Gastroesophageal sphincter (tissue), 3 donors: ENCODE measurements around the gene COX19.

Source experiments
- CTCF ChIP-seq, 4 experiments: fragments of 200-600 bp in 2 of 4; fragments of 450-650 bp in 2 of 4; sonication (generic) in 1 of 4; IDR thresholded peaks; one replicate each; pipeline ENCODE4 v1.5.1; 2017 to 2019; ENCODE audit warnings: antibody characterized with exemption in 4 of 4, mild to moderate bottlenecking in 2 of 4, moderate library complexity in 2 of 4
- EP300 ChIP-seq: sonication (generic); formaldehyde crosslinking; IDR thresholded peaks from one replicate; pipeline ENCODE4 v1.6.1; 2017; ENCODE audit warnings: antibody characterized with exemption, mild to moderate bottlenecking
- POLR2A ChIP-seq, 2 donors: fragments of 450-650 bp; IDR thresholded peaks; one replicate each; pipeline ENCODE4 v1.6.1; 2017; ENCODE audit warnings: antibody characterized with exemption in 2 of 2, mild to moderate bottlenecking in 2 of 2, moderate library complexity in 1 of 2

GRCh38 chr7:918118-918425, 57.3 kb downstream of the COX19 start:
- no peak for TF ChIP-seq POLR2A (IDR thresholded peaks at IDR 0.05)
- no peak for TF ChIP-seq CTCF (IDR thresholded peaks at IDR 0.05)
- no peak for TF ChIP-seq EP300
